ENCODE data around the gene WDR37. TPM values are rescaled to one million over a fixed set of nuclear protein-coding genes. Genes with fewer than 3 reads are reported as not detected.
A peak's percentile ranks its signal among the peaks of the same experiment; 100 is the strongest.

The WDR37 gene
- total RNA-seq, 6 experiments from 2014 or later: 5.8 to 9.7 (median 8.3) TPM

GRCh38 chr10:1058017-1058416, 1.8 kb downstream of the WDR37 start:
- TF ChIP-seq, protein P1, sequence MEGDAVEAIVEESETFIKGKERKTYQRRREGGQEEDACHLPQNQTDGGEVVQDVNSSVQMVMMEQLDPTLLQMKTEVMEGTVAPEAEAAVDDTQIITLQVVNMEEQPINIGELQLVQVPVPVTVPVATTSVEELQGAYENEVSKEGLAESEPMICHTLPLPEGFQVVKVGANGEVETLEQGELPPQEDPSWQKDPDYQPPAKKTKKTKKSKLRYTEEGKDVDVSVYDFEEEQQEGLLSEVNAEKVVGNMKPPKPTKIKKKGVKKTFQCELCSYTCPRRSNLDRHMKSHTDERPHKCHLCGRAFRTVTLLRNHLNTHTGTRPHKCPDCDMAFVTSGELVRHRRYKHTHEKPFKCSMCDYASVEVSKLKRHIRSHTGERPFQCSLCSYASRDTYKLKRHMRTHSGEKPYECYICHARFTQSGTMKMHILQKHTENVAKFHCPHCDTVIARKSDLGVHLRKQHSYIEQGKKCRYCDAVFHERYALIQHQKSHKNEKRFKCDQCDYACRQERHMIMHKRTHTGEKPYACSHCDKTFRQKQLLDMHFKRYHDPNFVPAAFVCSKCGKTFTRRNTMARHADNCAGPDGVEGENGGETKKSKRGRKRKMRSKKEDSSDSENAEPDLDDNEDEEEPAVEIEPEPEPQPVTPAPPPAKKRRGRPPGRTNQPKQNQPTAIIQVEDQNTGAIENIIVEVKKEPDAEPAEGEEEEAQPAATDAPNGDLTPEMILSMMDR (IDR thresholded peaks at IDR 0.05): no peak
- no peak for TF ChIP-seq POLR2A (IDR thresholded peaks at IDR 0.05)
- H3K36me3 ChIP-seq: no peaks in the 10 kb centered on the region
- ATAC-seq (no peak), DNase-seq (no peak)
- H3K4me1 ChIP-seq: peaks cover 0 to 34% (median 10%) of the 10 kb centered on the region in 4 donors
- H3K27ac ChIP-seq: no peak overlapping the region
- WGBS (ENCODE audit: insufficient coverage, low coverage, low lambda C conversion rate, missing lambda C conversion rate): 41% methylated on average over 7 of the region's 7 CpGs
- H3K4me3 ChIP-seq: peak overlapping the region in 2 of 3 donors; percentile 84 to 96
- intact Hi-C loops (cut with DNase I): no loop called here
- no peaks in the 10 kb centered on the region for H3K9me3 ChIP-seq
- no peaks in the 10 kb centered on the region for H3K27me3 ChIP-seq

- Histone ChIP-seq H3K36me3 (peaks cover 0 to 4% (median 0%) of the 10 kb centered on the region in 4 donors), H3K4me1 (peaks cover 0 to 17% (median 5%) of the 10 kb centered on the region in 4 donors), H3K4me3 (no peak overlapping the region), H3K9me3 (no peaks in the 10 kb centered on the region), H3K27me3 (no peaks in the 10 kb centered on the region), H3K27ac (no peak overlapping the region)
- no peak for DNase-seq
- WGBS (ENCODE audit: insufficient coverage, low coverage, low lambda C conversion rate, missing lambda C conversion rate): 94% methylated on average over 6 of the region's 8 CpGs
- ATAC-seq: no peak
- intact Hi-C loops (cut with DNase I): no loop called here
- TF ChIP-seq, protein P1 (IDR thresholded peaks at IDR 0.05): no peak
- no peak for TF ChIP-seq POLR2A (IDR thresholded peaks at IDR 0.05)
Measured at GRCh38 chr10:1059902-1060301, 3.7 kb downstream of the WDR37 start.

GRCh38 chr10:1061930-1062774, 6.0 kb downstream of the WDR37 start:
- DNase-seq: no peak
- peaks cover 0 to 10% (median 0%) of the 10 kb centered on the region in 4 donors for H3K4me1 ChIP-seq
- TF ChIP-seq, protein P1 (IDR thresholded peaks at IDR 0.05): no peak
- TF ChIP-seq POLR2A (IDR thresholded peaks at IDR 0.05): no peak
- no peaks in the 10 kb centered on the region for H3K27me3 ChIP-seq
- 77% methylated on average over 7 of the region's 7 CpGs for WGBS (ENCODE audit: insufficient coverage, low coverage, low lambda C conversion rate, missing lambda C conversion rate)
- intact Hi-C loops (cut with DNase I): no loop called here
- no peak overlapping the region for H3K27ac ChIP-seq
- H3K36me3 ChIP-seq: peaks cover 0 to 4% (median 0%) of the 10 kb centered on the region in 4 donors
- ATAC-seq: peak in 3 of 4 donors; percentile 23 to 47 (median 39)
- no peak overlapping the region for H3K4me3 ChIP-seq
- no peaks in the 10 kb centered on the region for H3K9me3 ChIP-seq

GRCh38 chr10:1063232-1063865, 7.2 kb downstream of the WDR37 start:
- Histone ChIP-seq H3K27me3 (no peaks in the 10 kb centered on the region), H3K9me3 (no peaks in the 10 kb centered on the region), H3K36me3 (peaks cover 0 to 4% (median 0%) of the 10 kb centered on the region in 4 donors), H3K4me1 (peaks cover 0 to under 1% (median 0%) of the 10 kb centered on the region in 4 donors), H3K4me3 (no peak overlapping the region), H3K27ac (no peak overlapping the region)
- TF ChIP-seq, protein P1 (IDR thresholded peaks at IDR 0.05): no peak
- no peak for TF ChIP-seq POLR2A (IDR thresholded peaks at IDR 0.05)
- 62% methylated on average over 3 of the region's 7 CpGs for whole genome bisulfite sequencing (ENCODE audit: insufficient coverage, low coverage, low lambda C conversion rate, missing lambda C conversion rate)
- peak in 3 of 4 donors; percentile 39 to 44 (median 42) for ATAC-seq
- intact Hi-C loops (cut with DNase I): no loop called here
- no peak for DNase-seq

Data from right lobe of liver (tissue), 6 donors.